Thyroid gland (tissue), 4 donors: ENCODE results near the gene MARK2. TPM values are rescaled to one million over a fixed set of nuclear protein-coding genes. Genes with fewer than 3 reads are reported as not detected.

Source experiments
- DNase-seq, 2 donors: peaks; one replicate each; pipeline ENCODE4 v3.0.0-alpha.2; 2019
- H3K27ac ChIP-seq, 3 donors: fragments of 200-600 bp; sonication (generic); 1 replicate in 2 of 3; 2 replicates in 1 of 3; pipeline ENCODE4 v1.5.1; 2016 to 2019; ENCODE audit warnings: mild to moderate bottlenecking in 1 of 3, moderate library complexity in 1 of 3
- H3K27me3 ChIP-seq: fragments of 200-600 bp; sonication (generic); one replicate; pipeline ENCODE4 v1.5.1; 2019
- H3K36me3 ChIP-seq, 2 donors: fragments of 200-600 bp; sonication (generic); one replicate each; pipeline ENCODE4 v1.5.1; 2016 to 2019
- H3K4me1 ChIP-seq, 2 donors: fragments of 200-600 bp; sonication (generic); one replicate each; pipeline ENCODE4 v1.5.1; 2017 to 2019
- H3K4me3 ChIP-seq, 3 donors: fragments of 200-600 bp; sonication (generic); replicated peaks in 1 of 3; 1 replicate in 2 of 3; 2 replicates in 1 of 3; pipeline ENCODE4 v1.5.1; 2016; ENCODE audit warnings: mild to moderate bottlenecking in 1 of 3
- H3K9me3 ChIP-seq: fragments of 200-600 bp; sonication (generic); one replicate; pipeline ENCODE4 v1.5.1; 2017
- POLR2A ChIP-seq, 2 donors: fragments of 450-650 bp; IDR thresholded peaks; one replicate each; pipeline ENCODE4 v1.6.1; 2017; ENCODE audit warnings: antibody characterized with exemption in 2 of 2, mild to moderate bottlenecking in 2 of 2, moderate library complexity in 1 of 2
- WGBS, 2 donors: methylation state at CpG; one replicate each; pipeline ENCODE4 v1.1.5; 2017; 5-methylcytosine and 5-hydroxymethylcytosine counted together
- intact Hi-C: fragments of 100-400 bp; cut with DNase I; formaldehyde crosslinking; loops from one replicate; pipeline ENCODE4 v1.15.1; 2023
- total RNA-seq, 4 donors: library from RNA; depleted of rRNA; stranded (reverse); fragments of >200 nt; gene quantifications; one replicate each; pipeline ENCODE4 v1.2.3, GENCODE V29; 2016
- TF ChIP-seq, protein P1 (sequence below), 6 experiments: fragments of 200-600 bp in 3 of 6; fragments of 450-650 bp in 3 of 6; sonication (generic) in 3 of 6; IDR thresholded peaks; one replicate each; pipeline ENCODE4 v1.5.1; 2016 to 2019; ENCODE audit warnings: antibody characterized with exemption in 6 of 6, mild to moderate bottlenecking in 2 of 6, inconsistent platforms in 1 of 6, moderate library complexity in 1 of 6

The MARK2 gene
- 10 to 100 TPM; 28.2 to 57.7 (median 48.6) TPM for total RNA-seq

DNA sequence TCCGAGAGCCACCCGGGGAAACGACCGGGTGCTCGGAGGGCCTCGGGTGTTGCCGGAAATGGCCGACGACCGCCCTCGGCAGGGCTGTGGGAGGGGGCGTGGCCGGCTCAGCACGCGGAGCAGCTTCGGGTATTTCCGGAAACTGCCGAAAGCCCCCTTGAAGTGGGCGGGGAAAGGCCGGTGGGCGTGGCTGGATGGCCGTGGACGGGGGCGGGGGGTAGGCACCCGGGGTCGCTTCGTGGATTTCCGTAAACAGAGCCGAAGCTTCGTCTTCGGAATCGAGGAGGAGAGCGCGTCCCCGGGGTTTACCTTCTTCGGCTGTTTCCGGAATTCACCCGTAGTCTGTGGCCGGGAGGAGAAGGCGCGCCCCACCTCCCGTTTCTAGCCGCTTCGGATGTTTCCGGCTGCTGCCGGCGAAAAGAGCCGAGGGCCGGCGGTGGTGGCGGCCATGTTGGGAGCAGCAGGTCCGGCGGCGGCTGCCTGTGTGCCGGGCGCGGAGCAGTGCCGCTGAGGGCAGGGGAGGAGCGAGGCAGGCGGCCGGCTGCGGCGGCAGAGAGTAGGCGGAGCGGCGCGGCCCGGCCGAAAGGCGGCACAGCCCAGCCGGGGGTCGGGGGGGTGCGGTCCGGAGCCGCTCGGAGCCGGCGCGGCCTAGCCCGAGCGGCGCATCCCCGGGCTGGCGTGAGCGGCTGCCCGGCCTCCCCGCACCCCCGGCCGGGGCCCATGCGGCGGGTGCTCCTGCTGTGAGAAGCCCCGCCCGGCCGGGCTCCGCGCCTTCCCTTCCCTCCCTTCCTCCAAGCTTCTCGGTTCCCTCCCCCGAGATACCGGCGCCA is at the start of gene MARK2:
MARK2 (plus strand) TSS at position 433 of the 830 bp plus-strand sequence; CDS start at position 830, 397 bp downstream.
- H3K36me3 ChIP-seq = no peaks in the 10 kb centered on the region
- intact Hi-C loops = loop anchor here (5.0 kb wide), 1 partner anchor 313 kb away; no protein-coding TSS in a partner anchor
- no peaks in the 10 kb centered on the region for H3K9me3 ChIP-seq
- H3K4me3 ChIP-seq = peak within 1 kb of the TSS; percentile 45 to 87 (median 71)
- DNase-seq = peak; percentile 98
- TF ChIP-seq POLR2A (IDR thresholded peaks at IDR 0.05) = peak; percentile 26 to 89
- TF ChIP-seq, protein P1, sequence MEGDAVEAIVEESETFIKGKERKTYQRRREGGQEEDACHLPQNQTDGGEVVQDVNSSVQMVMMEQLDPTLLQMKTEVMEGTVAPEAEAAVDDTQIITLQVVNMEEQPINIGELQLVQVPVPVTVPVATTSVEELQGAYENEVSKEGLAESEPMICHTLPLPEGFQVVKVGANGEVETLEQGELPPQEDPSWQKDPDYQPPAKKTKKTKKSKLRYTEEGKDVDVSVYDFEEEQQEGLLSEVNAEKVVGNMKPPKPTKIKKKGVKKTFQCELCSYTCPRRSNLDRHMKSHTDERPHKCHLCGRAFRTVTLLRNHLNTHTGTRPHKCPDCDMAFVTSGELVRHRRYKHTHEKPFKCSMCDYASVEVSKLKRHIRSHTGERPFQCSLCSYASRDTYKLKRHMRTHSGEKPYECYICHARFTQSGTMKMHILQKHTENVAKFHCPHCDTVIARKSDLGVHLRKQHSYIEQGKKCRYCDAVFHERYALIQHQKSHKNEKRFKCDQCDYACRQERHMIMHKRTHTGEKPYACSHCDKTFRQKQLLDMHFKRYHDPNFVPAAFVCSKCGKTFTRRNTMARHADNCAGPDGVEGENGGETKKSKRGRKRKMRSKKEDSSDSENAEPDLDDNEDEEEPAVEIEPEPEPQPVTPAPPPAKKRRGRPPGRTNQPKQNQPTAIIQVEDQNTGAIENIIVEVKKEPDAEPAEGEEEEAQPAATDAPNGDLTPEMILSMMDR (IDR thresholded peaks at IDR 0.05) = no peak
- WGBS, 2 donors = 0 to 2% methylated on average over 34 to 46 of the region's 100 CpGs
- no peaks in the 10 kb centered on the region for H3K27me3 ChIP-seq
- H3K4me1 ChIP-seq = peaks cover 47 to 48% of the 10 kb centered on the region in 2 donors
- H3K27ac ChIP-seq = peak within 1 kb of the TSS; percentile 84 to 92 (median 88)

DNA sequence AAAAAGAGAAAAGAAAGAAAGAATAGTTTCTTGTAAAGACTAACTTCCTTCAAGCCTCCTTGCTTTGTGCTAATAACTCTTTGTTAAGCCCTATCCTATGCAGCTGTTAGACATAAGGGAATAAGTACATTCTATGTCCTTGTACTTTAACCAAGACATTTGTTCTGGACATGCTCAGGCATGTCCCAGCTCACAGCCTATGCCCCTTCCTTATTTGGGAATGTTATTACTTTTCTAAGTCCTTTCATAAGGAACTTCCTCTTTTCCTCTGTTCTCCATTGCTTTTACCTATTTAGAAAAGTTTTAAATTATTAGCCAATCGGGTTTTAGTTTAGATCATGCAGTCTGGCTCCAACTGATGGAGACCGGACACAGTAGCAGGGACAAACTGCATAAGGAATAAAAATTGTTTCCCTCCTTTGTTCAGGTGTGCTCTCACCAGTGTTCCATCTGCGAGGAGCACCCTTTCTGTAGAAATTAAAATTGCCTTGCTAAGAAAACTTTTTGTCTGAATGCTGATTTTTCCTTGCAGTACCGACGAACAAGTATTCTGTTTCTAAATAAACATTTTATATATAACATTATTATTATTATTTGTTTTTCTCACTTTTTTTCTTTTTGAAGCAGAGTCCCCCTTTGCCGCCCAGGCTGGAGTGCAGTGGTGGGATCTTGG is 47.3 kb upstream of the MARK2 start:
- no peak overlapping the region for H3K27ac ChIP-seq
- TF ChIP-seq, protein P1 (IDR thresholded peaks at IDR 0.05) = no peak
- no peak for TF ChIP-seq POLR2A (IDR thresholded peaks at IDR 0.05)

DNA sequence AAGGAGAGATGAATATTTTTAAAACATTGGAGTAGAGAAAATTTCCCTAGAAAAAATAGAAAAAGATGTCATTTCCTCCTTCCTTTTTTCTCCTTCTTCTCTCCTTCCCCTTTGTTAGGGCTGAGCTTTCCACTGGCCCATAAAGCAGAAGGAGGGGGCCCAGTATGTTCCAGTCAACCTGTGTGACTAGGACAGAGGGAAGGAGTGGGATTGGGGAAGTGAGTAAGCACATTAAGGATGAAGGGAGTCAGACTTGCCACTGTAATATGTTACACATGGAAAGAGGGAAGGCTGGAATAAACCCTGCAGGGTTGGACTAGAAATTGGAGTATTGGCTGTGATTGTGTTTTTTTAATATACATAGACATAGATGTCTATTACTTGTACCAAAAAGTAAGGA is 45.7 kb upstream of the MARK2 start:
- DNase-seq = no peak
- no peak overlapping the region for H3K27ac ChIP-seq
- H3K27me3 ChIP-seq = no peaks in the 10 kb centered on the region
- H3K9me3 ChIP-seq = no peaks in the 10 kb centered on the region
- TF ChIP-seq, protein P1 (IDR thresholded peaks at IDR 0.05) = no peak
- TF ChIP-seq POLR2A (IDR thresholded peaks at IDR 0.05) = no peak
- H3K4me3 ChIP-seq = no peak overlapping the region
- intact Hi-C loops = no loop called here
- no peaks in the 10 kb centered on the region for H3K4me1 ChIP-seq
- H3K36me3 ChIP-seq = no peaks in the 10 kb centered on the region

More for the DNA sequence above, 47.3 kb upstream of the MARK2 start:
- H3K4me1 ChIP-seq = no peaks in the 10 kb centered on the region
- intact Hi-C loops = no loop called here
- WGBS, 2 donors = 93 to 95% methylated on average over 6 of the region's 6 CpGs
- H3K36me3 ChIP-seq = no peaks in the 10 kb centered on the region
- DNase-seq = no peak
- H3K27me3 ChIP-seq = no peaks in the 10 kb centered on the region
- H3K9me3 ChIP-seq = no peaks in the 10 kb centered on the region
- no peak overlapping the region for H3K4me3 ChIP-seq

DNA sequence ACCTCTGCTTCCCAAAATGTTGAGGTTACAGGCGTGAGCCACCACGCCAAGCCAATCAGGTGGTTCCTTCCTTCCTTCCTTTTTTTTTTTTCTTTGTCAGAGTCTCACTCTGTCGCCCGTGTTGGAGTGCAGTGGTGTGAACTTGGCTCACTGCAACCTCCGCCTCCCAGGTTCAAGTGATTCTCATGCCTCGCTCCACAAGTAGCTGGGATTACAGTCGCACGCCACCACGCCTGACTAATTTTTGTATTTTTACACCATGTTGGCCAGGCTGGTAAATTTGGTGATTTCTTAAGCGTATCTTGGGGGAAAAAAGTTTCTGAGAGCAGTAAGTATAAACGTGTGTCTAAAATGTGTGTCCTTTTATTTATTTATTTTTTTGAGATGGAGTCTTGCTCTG is 43.8 kb upstream of the MARK2 start:
- Histone ChIP-seq H3K27ac (no peak overlapping the region), H3K36me3 (no peaks in the 10 kb centered on the region), H3K9me3 (no peaks in the 10 kb centered on the region), H3K27me3 (no peaks in the 10 kb centered on the region), H3K4me1 (no peaks in the 10 kb centered on the region), H3K4me3 (no peak overlapping the region)
- intact Hi-C loops = no loop called here
- WGBS, 2 donors = 29 to 40% methylated on average over 11 of the region's 11 CpGs
- peak; percentile 83 for DNase-seq
- TF ChIP-seq, protein P1 (IDR thresholded peaks at IDR 0.05) = no peak
- TF ChIP-seq POLR2A (IDR thresholded peaks at IDR 0.05) = no peak

DNA sequence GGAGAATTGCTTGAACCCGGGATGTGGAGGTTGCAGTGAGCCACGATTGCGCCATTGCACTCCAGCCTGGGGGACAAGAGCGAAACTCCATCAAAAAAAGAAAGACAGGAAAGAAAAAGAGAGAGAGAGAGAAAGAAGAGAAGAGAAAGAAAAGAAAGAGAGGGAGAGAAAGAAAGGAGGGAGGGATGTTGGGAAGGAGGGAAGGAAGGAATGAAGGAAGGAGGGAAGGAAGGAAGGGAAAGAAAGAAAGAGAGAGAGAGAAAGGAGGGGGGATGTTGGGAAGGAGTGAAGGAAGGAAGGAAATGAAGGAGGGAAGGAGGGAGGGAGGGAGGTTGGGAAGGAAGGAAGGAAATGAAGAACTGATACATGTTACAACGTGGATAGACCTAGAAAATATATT is 38.0 kb upstream of the MARK2 start:
- WGBS, 2 donors = 88 to 91% methylated on average over 5 of the region's 5 CpGs
- Histone ChIP-seq H3K27me3 (no peaks in the 10 kb centered on the region), H3K9me3 (no peaks in the 10 kb centered on the region), H3K36me3 (no peaks in the 10 kb centered on the region), H3K27ac (no peak overlapping the region), H3K4me3 (no peak overlapping the region), H3K4me1 (peaks cover 0 to 7% of the 10 kb centered on the region in 2 donors)
- intact Hi-C loops = no loop called here
- TF ChIP-seq, protein P1 (IDR thresholded peaks at IDR 0.05) = no peak
- TF ChIP-seq POLR2A (IDR thresholded peaks at IDR 0.05) = no peak
- no peak for DNase-seq
